Central memory CD8-positive, alpha-beta T cell (primary cell): Measurements from ENCODE around the gene TMEM87A.

Source experiments
- ATAC-seq: fragments of 150-1000 bp; cut with Tn5 transposase; replicated peaks from 2 replicates; pipeline ENCODE4 v1.10.0; 2022; ENCODE audit warnings: mild to moderate bottlenecking, moderate FRiP score, moderate number of reproducible peaks; ENCODE audit not compliant: poor library complexity, severe bottlenecking; ENCODE audit errors: extremely low read depth
- DNase-seq, 2 donors: peaks; one replicate each; pipeline ENCODE4 v3.0.0; 2021; ENCODE audit warnings: low spot score in 2 of 2
- H3K27ac Mint-ChIP-seq: one replicate; pipeline ENCODE4 v1.8.0; 2022; ENCODE audit warnings: low read depth, mild to moderate bottlenecking, moderate library complexity, mixed read lengths
- H3K27me3 Mint-ChIP-seq: one replicate; pipeline ENCODE4 v1.8.0; 2022; ENCODE audit warnings: mixed read lengths
- H3K36me3 Mint-ChIP-seq: one replicate; pipeline ENCODE4 v1.8.0; 2022; ENCODE audit warnings: mild to moderate bottlenecking, moderate library complexity, mixed read lengths; ENCODE audit not compliant: insufficient read depth
- H3K4me1 Mint-ChIP-seq: one replicate; pipeline ENCODE4 v1.8.0; 2022; ENCODE audit warnings: mixed read lengths
- H3K4me3 Mint-ChIP-seq: one replicate; pipeline ENCODE4 v1.8.0; 2022; ENCODE audit warnings: mild to moderate bottlenecking, moderate library complexity, mixed read lengths
- H3K9me3 Mint-ChIP-seq: one replicate; pipeline ENCODE4 v1.8.0; 2022; ENCODE audit warnings: mixed read lengths

Gene TMEM87A

DNA sequence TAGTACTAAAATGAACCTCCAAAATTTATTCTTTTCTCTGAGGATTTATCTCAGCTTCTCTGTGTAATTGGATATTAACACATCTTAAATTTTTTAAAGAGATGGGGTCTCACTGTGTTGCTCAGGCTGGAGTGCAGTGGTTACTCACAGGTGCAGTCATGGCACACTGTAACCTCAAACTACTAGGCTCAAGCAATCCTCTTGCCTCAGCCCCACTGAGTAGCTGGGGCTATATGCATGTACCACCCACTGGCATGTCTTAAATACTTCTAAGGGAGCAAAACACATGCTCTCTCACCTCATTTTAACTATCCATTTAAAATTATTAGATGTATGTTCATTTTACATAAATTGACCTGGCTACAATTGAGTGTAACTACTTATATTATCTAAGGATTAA, 11.3 kb upstream of the TMEM87A start:
- ATAC-seq (no peak), DNase-seq (no peak)
- Mint-ChIP-seq H3K27me3 (no peaks in the 10 kb centered on the region), H3K9me3 (no peaks in the 10 kb centered on the region), H3K4me1 (no peaks in the 10 kb centered on the region), H3K36me3 (peaks cover 17% of the 10 kb centered on the region), H3K4me3 (no peak overlapping the region), H3K27ac (no peak overlapping the region)

DNA sequence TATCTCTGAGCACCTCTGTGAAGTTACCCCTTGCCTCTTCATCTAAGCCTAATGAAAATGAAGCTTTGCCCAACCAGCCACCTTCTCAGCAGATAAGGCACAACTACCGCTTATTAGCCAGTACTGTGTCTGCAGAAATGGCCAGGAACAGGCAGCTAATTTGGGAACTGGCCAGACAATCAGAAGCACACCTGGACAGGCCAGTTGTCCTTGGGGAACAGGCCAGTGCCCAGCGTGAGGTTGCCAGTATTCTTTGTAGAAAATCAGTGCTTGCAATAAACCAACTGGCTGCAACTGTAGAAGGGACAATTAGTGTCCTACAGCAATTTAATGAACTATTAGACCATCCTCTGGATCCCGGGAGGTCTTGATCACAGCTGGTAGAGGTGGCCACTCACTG, 10.4 kb upstream of the TMEM87A start:
- Mint-ChIP-seq H3K36me3 (peaks cover 14% of the 10 kb centered on the region), H3K27ac (no peak overlapping the region), H3K9me3 (no peaks in the 10 kb centered on the region), H3K27me3 (no peaks in the 10 kb centered on the region), H3K4me3 (no peak overlapping the region), H3K4me1 (no peaks in the 10 kb centered on the region)
- DNase-seq (no peak), ATAC-seq (no peak)

DNA sequence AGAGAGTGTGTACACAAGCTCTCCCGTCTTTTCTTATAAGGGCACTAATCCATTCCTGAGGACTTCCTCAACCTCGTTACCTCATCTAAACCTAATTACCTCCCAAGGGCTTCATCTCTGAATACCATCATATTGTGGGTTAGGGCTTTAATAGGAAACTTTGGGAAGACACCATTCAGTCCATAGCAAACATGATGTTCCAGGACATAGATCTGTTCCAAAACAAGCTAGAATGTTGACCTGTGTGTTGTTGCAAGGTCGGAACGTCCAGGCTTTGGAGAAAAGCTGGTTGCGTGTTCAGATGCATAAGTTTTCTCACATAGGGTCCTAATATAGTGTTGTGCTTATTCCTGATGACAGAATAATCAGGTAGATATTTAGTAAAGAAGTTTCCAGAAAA, 9.7 kb upstream of the TMEM87A start:
- H3K4me3 Mint-ChIP-seq: no peak overlapping the region
- H3K9me3 Mint-ChIP-seq: no peaks in the 10 kb centered on the region
- no peak for ATAC-seq
- no peak for DNase-seq
- no peak overlapping the region for H3K27ac Mint-ChIP-seq
- no peaks in the 10 kb centered on the region for H3K27me3 Mint-ChIP-seq
- no peaks in the 10 kb centered on the region for H3K4me1 Mint-ChIP-seq
- peaks cover 13% of the 10 kb centered on the region for H3K36me3 Mint-ChIP-seq

DNA sequence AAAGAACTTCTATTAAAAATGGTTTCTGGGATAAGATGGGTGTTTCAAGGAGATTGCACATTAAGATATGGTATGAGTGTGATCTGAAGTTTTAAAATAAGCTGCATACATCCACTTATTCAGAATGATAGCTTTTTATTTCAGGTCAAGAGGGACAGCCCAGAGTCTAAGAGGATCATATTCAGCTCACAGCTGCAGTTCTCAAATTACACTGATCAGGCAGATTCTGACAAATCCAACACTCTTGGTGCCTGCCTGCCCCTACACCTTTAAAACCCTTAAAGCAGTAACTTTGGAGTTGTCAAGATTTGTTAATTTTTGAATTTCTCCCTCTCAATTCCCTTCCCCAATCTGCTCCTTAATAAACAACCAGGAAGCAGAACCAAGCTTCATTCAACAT, 9.1 kb upstream of the TMEM87A start:
- Mint-ChIP-seq H3K27ac (no peak overlapping the region), H3K27me3 (no peaks in the 10 kb centered on the region), H3K36me3 (peaks cover 12% of the 10 kb centered on the region), H3K4me1 (no peaks in the 10 kb centered on the region), H3K9me3 (no peaks in the 10 kb centered on the region), H3K4me3 (no peak overlapping the region)
- ATAC-seq (no peak), DNase-seq (no peak)

DNA sequence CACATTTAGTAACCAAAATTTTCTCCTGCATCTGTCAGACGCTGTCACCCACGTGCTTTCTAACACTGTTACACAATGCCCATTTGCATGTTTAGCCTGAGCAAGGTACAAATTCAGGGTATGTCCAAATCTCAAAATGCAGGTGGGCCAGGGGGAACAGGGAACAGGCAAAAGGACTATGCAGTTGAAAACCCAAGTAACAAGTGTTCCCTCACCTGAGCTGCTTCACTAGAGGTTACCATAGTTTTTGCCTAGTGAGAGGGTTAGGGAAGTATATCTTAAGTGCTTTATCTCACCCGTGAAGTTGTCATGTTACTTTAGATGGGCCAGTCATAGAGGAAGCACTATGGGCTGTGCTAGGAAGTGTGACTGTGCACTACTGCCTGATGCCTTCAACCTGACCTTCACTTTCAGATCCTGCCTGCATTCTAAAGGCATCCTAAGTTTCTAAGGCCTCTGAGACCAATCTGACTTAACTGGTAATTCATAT, 6.0 kb upstream of the TMEM87A start:
- Mint-ChIP-seq H3K4me3 (no peak overlapping the region), H3K27ac (no peak overlapping the region)
- ATAC-seq: no peak

DNA sequence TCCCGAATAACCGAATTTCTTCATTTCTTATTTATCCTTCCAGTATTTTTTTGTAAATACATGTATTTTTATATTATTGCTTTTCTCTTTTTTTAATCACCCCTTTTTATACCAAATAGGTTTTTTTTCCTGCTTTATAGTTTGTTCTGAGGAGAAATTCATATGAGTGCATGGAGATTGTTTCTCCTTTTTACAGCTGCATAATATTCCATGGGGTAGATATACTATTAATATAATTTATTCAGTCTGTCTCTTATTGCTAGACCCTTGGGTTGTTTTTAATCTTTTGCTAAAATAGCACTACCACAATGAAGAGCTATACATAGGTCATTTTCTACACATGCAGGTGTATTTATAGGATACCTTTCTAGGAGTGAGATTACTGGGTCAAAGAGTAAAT, 3.5 kb upstream of the TMEM87A start:
- peaks cover 38% of the 10 kb centered on the region for H3K4me1 Mint-ChIP-seq
- peak overlapping the region; percentile 99 for H3K27ac Mint-ChIP-seq
- no peaks in the 10 kb centered on the region for H3K9me3 Mint-ChIP-seq
- ATAC-seq (no peak), DNase-seq (no peak)
- H3K36me3 Mint-ChIP-seq: peaks cover 24% of the 10 kb centered on the region
- H3K4me3 Mint-ChIP-seq: no peak overlapping the region
- no peaks in the 10 kb centered on the region for H3K27me3 Mint-ChIP-seq

More for the DNA sequence above, 6.0 kb upstream of the TMEM87A start:
- H3K36me3 Mint-ChIP-seq: peaks cover 12% of the 10 kb centered on the region
- no peaks in the 10 kb centered on the region for H3K27me3 Mint-ChIP-seq
- peaks cover 17% of the 10 kb centered on the region for H3K4me1 Mint-ChIP-seq
- no peak for DNase-seq
- no peaks in the 10 kb centered on the region for H3K9me3 Mint-ChIP-seq

DNA sequence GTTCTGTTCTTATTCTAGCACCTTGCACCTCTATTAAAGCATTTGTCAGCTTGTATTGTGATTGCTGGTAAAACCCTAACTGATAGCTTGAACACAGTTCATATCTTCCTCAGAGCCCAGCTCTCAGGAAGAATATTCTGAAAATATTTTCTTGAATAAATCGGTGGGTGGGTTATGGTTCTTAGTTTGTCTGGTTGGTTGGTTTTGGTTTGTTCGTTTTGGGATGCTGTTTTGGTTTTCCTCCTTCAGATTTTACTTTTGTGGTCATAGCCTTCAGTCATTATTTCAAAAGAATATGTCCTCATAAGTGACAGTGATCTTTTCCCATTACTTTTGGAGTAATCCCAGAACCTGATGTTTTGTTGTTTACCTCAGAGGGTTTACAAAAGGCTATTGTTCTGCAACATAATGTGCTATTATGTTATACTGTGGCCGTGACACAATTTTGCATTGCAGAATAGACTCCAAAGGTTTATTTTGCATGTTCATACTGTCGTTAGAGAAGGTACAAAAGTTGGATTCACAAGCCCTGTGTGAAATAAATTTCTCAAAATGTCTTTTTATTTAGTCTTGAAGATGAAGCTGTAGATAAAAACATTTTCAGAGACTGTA, 2.7 kb upstream of the TMEM87A start:
- Mint-ChIP-seq H3K9me3 (no peaks in the 10 kb centered on the region), H3K4me1 (peaks cover 44% of the 10 kb centered on the region), H3K27ac (peak overlapping the region; percentile 99), H3K36me3 (peaks cover 23% of the 10 kb centered on the region), H3K4me3 (peak overlapping the region; percentile 100), H3K27me3 (no peaks in the 10 kb centered on the region)
- ATAC-seq (no peak), DNase-seq (no peak)

DNA sequence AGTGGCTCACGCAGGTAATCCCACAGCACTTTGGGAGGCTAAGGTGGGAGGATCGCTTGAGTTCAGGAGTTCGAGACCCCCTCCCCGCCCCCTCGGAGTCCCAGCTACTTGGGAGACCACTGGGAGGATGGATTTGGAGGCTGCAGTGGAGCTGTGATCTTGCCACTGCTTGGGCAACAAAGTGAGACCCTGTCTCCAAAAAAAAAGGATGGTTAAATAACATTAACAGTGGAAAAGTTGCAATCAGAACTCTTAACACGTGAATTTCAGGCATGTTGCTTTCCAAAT, 1.4 kb upstream of the TMEM87A start:
- H3K27me3 Mint-ChIP-seq: no peaks in the 10 kb centered on the region
- ATAC-seq: no peak
- no peak for DNase-seq
- peaks cover 24% of the 10 kb centered on the region for H3K36me3 Mint-ChIP-seq
- peaks cover 52% of the 10 kb centered on the region for H3K4me1 Mint-ChIP-seq
- H3K9me3 Mint-ChIP-seq: no peaks in the 10 kb centered on the region
- H3K4me3 Mint-ChIP-seq: peak overlapping the region; percentile 100
- H3K27ac Mint-ChIP-seq: peak overlapping the region; percentile 99

DNA sequence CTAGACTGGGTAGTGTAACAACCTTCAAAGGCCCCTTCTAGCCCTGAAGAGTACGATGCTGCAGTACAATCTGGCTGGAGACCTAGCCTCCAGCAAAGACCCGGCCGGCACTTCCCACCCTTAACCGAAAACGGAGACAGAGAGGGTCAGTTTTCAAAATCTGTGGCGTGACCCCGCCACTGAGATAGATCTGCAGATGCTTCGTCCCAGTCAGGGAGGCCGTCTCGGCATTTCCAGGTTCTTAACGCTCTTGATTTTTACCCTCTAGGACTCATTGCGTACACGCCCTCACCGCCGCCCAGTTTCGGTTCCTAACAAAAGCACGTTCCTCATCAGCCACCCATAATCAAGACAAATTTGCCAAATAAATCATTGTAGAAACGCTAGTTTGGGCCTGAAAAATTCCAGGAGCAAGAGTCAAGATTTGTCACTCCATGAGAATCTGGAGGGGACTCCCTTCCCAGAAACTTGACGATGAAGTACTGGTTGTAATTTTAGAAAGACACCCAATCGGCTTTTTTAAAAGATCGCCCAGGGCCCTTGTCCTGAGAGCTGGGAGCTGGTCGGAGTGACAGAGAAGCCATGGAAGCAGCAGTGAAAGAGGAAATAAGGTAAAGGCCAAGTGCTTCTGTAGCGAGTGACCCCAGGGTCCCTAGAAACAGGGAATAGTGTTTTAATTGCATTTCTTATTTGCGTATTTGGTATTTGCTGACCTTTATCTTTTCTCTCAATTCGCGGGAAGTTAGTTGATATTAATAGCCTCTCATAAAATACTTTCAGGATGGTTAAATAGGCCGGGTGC, 868 bp upstream of the TMEM87A start:
- Mint-ChIP-seq H3K4me3 (peak overlapping the region; percentile 100), H3K36me3 (peaks cover 24% of the 10 kb centered on the region), H3K27ac (peak overlapping the region; percentile 99), H3K4me1 (peaks cover 57% of the 10 kb centered on the region), H3K9me3 (no peaks in the 10 kb centered on the region), H3K27me3 (no peaks in the 10 kb centered on the region)
- peak; percentile 56 for ATAC-seq
- peak; percentile 31 to 42 for DNase-seq

DNA sequence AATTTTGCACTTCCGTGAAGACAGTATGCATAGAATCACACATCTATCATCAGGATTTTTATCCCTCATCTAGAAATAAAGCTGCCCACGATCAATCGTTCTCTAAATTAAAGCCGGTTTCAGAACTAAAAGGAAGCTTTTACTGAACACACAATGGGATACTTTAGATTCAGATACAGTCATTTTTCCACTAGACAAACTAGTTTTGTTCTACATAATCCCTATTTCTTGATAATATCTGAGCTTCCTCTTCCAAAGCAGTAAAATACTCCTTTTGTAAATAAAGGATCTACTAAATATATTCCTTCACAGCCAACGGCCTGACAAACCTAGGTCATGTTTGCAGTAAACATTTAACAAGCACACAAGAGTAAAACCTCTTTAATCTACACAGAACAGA, 2.2 kb downstream of the TMEM87A start:
- Mint-ChIP-seq H3K4me1 (peaks cover 62% of the 10 kb centered on the region), H3K36me3 (peaks cover 40% of the 10 kb centered on the region), H3K9me3 (no peaks in the 10 kb centered on the region), H3K4me3 (peak overlapping the region; percentile 32), H3K27me3 (no peaks in the 10 kb centered on the region), H3K27ac (no peak overlapping the region)
- ATAC-seq (no peak), DNase-seq (no peak)

DNA sequence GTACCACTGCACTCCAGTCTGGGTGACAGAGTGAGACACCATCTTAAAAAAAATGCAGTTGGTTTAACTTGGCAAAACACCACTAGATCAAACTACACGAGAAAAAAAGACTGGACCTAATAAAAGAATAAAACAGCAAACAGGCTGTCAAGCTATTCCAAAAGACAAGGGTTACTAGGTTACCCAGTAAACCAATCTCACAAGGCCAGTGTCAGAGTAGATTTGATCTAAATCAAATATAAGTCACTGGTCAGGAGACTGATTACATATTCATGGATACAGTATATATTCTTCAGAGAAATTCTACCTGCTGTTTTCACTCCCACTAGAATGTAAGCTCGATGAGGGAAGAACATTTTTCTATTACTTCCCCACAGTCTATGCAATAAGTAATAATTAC, 2.7 kb downstream of the TMEM87A start:
- no peak overlapping the region for H3K4me3 Mint-ChIP-seq

DNA sequence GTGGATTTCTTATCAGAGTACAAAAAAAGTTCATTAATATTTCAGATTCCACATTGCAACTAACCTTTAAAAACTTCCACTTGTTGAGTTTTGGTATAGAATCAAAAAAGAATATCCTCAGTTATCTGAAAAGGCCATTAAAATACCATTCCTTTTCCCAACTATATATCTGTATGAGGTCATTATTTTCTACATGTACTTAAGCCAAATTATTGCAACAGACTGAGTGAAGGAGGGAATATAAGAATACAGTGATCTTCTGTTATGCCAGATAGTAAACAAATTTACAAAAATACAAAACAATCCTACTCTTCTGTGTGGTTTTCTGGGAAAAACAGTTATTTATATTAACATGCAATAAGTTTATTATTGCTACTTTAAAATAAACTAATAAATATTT, 5.9 kb downstream of the TMEM87A start:
- Mint-ChIP-seq H3K36me3 (peaks cover 52% of the 10 kb centered on the region), H3K27me3 (no peaks in the 10 kb centered on the region), H3K4me3 (no peak overlapping the region), H3K9me3 (no peaks in the 10 kb centered on the region), H3K4me1 (peaks cover 35% of the 10 kb centered on the region), H3K27ac (no peak overlapping the region)
- DNase-seq: no peak
- ATAC-seq: no peak

More for the DNA sequence above, 2.7 kb downstream of the TMEM87A start:
- ATAC-seq (no peak), DNase-seq (no peak)
- H3K4me1 Mint-ChIP-seq: peaks cover 57% of the 10 kb centered on the region
- no peaks in the 10 kb centered on the region for H3K27me3 Mint-ChIP-seq
- no peak overlapping the region for H3K27ac Mint-ChIP-seq
- H3K36me3 Mint-ChIP-seq: peaks cover 44% of the 10 kb centered on the region
- H3K9me3 Mint-ChIP-seq: no peaks in the 10 kb centered on the region

DNA sequence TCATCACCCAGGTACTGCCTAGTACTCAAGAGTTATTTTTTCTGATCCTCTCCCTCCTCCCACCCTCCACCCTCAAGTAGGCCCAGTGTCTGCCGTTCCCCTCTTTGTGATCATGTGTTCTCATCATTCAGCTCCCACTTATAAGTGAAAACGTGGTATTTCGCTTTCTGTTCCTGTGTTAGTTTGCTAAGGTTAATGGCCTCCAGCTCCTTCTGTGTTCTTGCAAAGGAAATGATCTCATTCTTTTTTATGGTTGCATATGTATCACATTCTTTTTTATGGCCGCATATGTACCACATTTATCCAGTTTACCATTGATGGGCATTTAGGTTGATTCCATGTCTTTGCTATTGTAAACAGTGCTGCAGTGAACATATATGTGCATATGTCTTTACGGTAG, 8.4 kb downstream of the TMEM87A start:
- Mint-ChIP-seq H3K4me1 (peaks cover 16% of the 10 kb centered on the region), H3K27ac (no peak overlapping the region), H3K9me3 (no peaks in the 10 kb centered on the region), H3K27me3 (no peaks in the 10 kb centered on the region), H3K4me3 (no peak overlapping the region), H3K36me3 (peaks cover 66% of the 10 kb centered on the region)
- ATAC-seq (no peak), DNase-seq (no peak)
